A673 (cell line): ENCODE data around the gene TMEM158.

Source experiments
- CTCF ChIP-seq: fragments of 300-800, 200-600 bp; sonication (generic); conservative IDR thresholded peaks from 2 replicates; pipeline ENCODE4 v1.5.1; 2017; ENCODE audit warnings: low read depth, mild to moderate bottlenecking, antibody characterized with exemption, low read length, moderate library complexity, mixed read lengths
- EZH2 ChIP-seq: fragments of 200-600 bp; sonication (generic); IDR thresholded peaks from 2 replicates; pipeline ENCODE4 v1.6.1; 2017; ENCODE audit warnings: borderline replicate concordance, low read depth, mild to moderate bottlenecking, mixed read lengths, antibody characterized with exemption, low read length; ENCODE audit not compliant: poor library complexity, severe bottlenecking

GRCh38 chr3:45258317-45258716, 32.2 kb upstream of the TMEM158 start:
- no peak for TF ChIP-seq CTCF
- TF ChIP-seq EZH2 = no peak
